Right ventricle myocardium superior (tissue), 1 donor: Measurements from ENCODE around the gene LOXL4. TPM values are rescaled to one million over a fixed set of nuclear protein-coding genes. Genes with fewer than 3 reads are reported as not detected.
"Not testable (repeated sequence)": the region's sequence is repeated elsewhere in the genome, so short reads cannot be mapped to it uniquely, and the experiment has no call there.

Experiments used
- ATAC-seq: fragments of 200-7000 bp; cut with Tn5 transposase; one replicate; pipeline ENCODE4 v1.9.1; 2020; ENCODE audit warnings: mild to moderate bottlenecking; ENCODE audit not compliant: poor library complexity
- DNase-seq: peaks from one replicate; pipeline ENCODE4 v3.0.0-alpha.2; 2020
- intact Hi-C: fragments of 100-400 bp; cut with DNase I; formaldehyde crosslinking; loops from one replicate; pipeline ENCODE4 v1.11.2; 2022
- total RNA-seq: library from RNA; stranded (reverse); fragmentation: NEBNext Ultra II Directional; extraction: Animal tissue kit (Norgen Biotek cat#: 25700); gene quantifications from one replicate; pipeline ENCODE4 v1.2.1, GENCODE V29; 2021
- donor health status: DM: no; HTN: yes; CAD: no; lungs with severe emphysema.

Gene LOXL4
- total RNA-seq, 1 donor from 2014 or later, result 0.51 TPM

- intact Hi-C loops, result no loop called here
- ATAC-seq (no peak), DNase-seq (no peak)
These were observed 12.7 kb downstream of the LOXL4 start for GRCh38 chr10:98255146-98255877.

DNA sequence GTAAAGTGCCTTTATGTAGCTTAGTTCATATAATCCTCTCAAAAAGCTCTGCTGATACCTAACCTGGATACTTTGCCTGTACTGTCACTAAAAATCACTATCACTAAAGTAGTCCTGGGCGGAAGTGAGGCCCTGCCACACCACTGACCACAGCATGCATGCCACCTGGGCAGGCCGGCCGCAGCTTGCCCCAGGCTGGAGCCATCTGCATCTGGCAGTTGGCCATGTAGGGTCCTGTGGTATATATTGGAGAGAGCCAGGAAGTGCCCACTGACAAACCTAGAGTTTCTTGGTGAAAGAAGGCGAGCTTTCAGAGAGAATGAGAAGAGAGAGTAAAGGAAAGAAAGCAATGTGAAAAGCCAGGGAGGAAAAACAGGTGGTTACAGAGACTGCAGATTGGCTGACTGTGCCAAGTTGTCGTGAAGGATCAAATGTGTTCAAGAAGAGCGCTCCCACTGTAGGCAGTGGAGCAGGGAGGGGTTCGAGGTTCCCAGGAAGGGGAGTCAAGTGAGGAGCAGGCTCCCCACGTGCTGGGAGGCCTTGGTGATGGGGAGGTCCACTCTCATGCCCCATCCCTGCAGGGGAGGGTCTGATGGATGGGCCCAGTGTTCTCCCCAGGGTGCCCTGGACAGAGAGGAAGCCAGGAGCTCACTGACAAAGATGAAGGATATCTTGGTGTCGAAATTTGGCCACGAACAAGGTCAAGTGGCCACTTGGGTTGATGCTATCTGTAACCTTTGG, 13.6 kb downstream of the LOXL4 start:
- intact Hi-C loops, result no loop called here
- DNase-seq (no peak), ATAC-seq (no peak)

DNA sequence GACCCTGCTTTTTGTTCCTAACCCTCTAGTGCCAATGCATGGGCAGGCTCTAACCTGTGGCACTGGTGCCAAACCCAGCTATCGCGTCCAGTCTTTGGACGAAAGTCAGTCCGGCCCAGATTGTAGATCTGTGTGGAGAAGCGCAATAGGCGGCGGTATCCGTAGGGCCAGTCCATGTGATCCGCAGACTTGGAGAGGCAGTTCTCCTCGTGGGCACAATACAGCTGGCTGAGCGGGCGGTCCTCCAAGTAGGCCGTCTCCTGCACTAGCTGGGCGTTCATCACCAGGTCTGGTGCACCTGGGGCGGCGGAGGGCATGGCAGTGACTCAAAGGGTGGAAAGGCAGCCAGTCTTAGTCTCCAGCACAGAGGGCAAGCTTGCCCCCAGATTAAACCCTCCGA, 14.5 kb downstream of the LOXL4 start:
- ATAC-seq (no peak), DNase-seq (no peak)
- intact Hi-C loops, result no loop called here

GRCh38 chr10:98252464-98252863, 15.5 kb downstream of the LOXL4 start:
- ATAC-seq, result no peak

DNA sequence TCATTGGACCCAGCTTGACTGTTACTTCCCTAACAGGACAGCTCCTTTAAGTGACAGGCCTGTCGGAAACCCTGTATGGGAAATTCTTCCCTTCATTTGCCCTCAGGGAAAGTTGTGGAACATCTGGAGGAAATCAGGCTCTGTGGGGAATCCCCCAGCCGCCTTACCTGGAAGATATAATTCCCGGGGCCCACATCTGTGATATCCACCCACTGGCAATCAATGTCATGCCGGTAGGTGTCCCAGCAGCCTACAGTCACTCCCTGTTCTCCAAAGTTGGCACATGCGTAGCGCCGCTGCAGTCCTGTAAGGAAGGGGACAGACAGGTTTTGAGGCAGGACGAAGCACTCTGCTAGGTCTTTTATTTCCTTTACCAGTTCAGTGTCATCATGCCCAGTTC, 16.6 kb downstream of the LOXL4 start:
- intact Hi-C loops, result no loop called here
- no peak for DNase-seq
- no peak for ATAC-seq

More at GRCh38 chr10:98252464-98252863, 15.5 kb downstream of the LOXL4 start:
- DNase-seq, result no peak
- intact Hi-C loops, result no loop called here

- no peak for ATAC-seq
- no peak for DNase-seq
- intact Hi-C loops, result no loop called here
These were observed 18.9 kb downstream of the LOXL4 start for GRCh38 chr10:98249134-98249533.

DNA sequence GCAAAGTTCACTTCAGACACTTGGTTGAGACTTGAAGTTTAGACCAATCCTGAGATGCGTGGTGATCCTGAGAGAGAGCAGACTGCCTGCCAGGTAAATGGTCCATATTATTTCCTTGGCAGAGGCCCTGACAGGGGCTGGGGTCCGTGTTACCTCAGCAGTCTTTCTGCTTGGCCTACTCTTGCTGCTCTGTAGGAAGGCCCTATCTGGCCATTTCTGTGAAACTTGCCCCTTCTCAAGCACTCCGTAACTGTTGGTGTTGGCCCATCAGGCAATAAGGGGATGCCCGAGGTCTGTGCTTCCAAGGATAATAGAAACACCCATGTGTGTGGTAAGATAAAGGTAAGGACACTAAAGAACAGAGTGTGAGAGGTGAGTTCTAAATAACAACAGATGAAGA, 20.0 kb downstream of the LOXL4 start:
- no peak for DNase-seq
- intact Hi-C loops, result no loop called here
- ATAC-seq, result no peak

- intact Hi-C loops, result no loop called here
- ATAC-seq, result no peak
- no peak for DNase-seq
These were observed 20.8 kb downstream of the LOXL4 start for GRCh38 chr10:98246911-98247805.

GRCh38 chr10:98244586-98244985, 23.4 kb downstream of the LOXL4 start:
- ATAC-seq (no peak), DNase-seq (no peak)
- intact Hi-C loops, result no loop called here

DNA sequence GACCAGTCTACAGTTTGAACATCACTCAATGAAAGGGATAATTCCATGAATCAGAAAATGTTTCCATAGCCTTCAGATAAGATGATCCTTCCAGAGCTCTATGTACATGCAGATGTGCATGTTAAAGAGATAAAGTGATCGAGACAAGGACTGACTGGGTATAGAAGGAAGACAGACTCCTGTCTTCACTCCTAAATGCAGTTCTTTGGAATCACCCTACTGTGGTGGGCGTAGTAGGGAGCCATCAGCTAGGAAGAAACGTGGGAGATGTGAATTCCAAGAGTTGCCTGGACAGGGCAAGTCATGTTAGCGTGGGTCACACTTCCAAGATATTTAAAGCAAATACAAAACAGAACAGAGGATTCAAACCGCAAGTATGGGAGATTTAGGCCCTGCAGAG, 23.9 kb downstream of the LOXL4 start:
- DNase-seq (no peak), ATAC-seq (no peak)
- intact Hi-C loops, result no loop called here

DNA sequence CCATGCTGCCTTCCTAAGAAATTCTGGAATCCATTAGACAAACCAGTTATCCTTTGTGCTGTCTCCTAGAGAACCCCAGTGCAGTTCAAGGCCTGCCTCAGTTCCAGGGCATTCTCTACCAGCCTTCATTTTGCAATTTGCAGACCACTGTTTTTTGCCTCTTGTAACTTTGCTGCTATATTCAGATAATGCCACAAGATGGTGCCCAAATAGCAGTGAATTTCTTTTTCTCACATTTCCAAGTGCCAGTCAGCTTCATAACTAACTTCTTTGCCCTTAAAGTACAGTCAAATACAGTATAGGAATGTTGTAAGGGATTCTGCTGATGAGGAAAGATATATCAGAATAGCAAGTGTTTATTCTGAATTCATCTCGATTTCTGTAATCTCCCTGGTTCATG, 25.2 kb downstream of the LOXL4 start:
- no peak for DNase-seq
- intact Hi-C loops, result no loop called here
- ATAC-seq, result no peak

GRCh38 chr10:98240524-98240923, 27.5 kb downstream of the LOXL4 start:
- ATAC-seq, result no peak
- intact Hi-C loops, result no loop called here
- no peak for DNase-seq

DNA sequence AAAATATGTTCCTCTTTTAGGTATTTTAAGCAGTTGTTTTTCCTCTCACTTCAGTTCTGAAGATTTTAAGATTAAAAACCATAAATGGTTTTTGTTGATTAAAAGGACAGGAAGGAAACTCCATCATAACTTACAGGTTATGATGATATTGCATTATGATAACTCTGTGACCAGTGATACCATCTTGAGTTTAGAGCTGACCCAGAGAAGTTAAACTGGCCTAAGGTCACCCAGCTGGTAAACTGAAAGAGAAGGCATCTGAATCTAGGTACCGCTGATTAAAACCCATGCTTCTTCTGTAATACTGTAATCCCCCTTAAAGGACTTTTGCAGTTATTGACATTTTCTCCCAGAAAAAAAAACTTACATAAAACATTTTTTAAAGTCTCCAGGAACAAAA, 29.6 kb downstream of the LOXL4 start:
- ATAC-seq, result no peak
- intact Hi-C loops, result no loop called here

DNA sequence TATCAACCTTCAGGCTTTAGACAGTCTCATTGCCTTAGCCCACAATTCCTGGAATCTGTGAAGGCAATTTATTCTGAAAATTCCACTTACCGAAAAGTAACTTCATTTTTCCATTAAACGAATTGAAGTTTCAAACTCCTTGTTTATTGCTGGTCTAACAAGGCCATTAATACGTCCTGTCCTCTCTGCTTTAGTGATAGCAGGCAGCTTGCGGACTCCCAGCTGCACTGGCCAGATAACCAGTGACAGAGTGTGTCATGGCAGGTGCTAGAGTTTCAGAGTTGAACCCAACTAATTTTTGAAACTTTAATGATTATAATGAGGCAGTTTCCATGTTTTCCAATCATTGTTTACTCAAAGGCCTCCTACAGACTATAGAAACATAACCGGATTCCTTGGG, 31.1 kb downstream of the LOXL4 start:
- ATAC-seq, result no peak
- intact Hi-C loops, result no loop called here
- no peak for DNase-seq

More for the DNA sequence above, 29.6 kb downstream of the LOXL4 start:
- DNase-seq, result no peak

GRCh38 chr10:98235846-98236245, 32.1 kb downstream of the LOXL4 start:
- ATAC-seq (peak; percentile 25), DNase-seq (no peak)
- intact Hi-C loops, result no loop called here

DNA sequence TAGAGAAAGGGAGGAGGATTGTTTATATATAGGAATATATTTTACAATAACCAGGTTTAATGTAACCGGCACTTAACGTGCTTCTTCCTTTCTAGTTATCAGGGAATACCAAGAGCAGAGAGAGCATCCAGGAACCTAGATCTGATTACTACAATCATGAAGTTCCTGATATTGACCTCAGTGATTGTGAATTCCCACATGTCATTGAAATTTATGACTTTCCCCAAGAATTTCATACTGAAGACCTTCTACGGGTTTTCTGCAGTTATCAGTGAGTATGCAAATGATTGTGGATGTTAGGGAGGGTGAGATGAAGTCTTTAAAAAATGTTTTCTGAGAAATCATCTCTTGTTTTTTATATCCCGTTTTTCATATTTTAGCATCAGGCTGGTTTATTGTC, 36.6 kb downstream of the LOXL4 start:
- ATAC-seq (no peak), DNase-seq (no peak)
- intact Hi-C loops, result no loop called here

- DNase-seq, ATAC-seq, intact Hi-C loops: not testable (repeated sequence)
These were observed 39.7 kb downstream of the LOXL4 start for GRCh38 chr10:98228266-98228665.

DNA sequence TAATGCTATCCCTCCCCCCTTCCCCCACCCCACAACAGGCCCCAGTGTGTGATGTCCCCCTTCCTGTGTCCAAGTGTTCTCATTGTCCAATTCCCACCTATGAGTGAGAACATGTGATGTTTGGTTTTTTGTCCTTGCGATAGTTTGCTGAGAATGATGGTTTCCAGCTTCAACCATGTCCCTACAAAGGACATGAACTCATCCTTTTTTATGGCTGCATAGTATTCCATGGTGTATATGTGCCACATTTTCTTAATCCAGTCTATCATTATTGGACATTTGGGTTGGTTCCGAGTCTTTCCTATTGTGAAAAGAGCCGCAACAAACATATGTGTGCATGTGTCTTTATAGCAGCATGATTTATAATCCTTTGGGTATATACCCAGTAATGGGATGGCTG, 40.3 kb downstream of the LOXL4 start:
- ATAC-seq, intact Hi-C loops, DNase-seq: not testable (repeated sequence)

GRCh38 chr10:98226508-98227144, 41.4 kb downstream of the LOXL4 start:
- DNase-seq (no peak), ATAC-seq (no peak)
- intact Hi-C loops, result no loop called here
